IPS DF 4.7 (cell line): Measurements from ENCODE around the gene PEX11B.
"Not testable (repeated sequence)": the region's sequence is repeated elsewhere in the genome, so short reads cannot be mapped to it uniquely, and the experiment has no call there.

Experiments
- DNase-seq: peaks from one replicate; pipeline ENCODE4 v3.0.0-alpha.2; 2013; ENCODE audit warnings: low spot score; ENCODE audit errors: extremely low read depth

The PEX11B gene

GRCh38 chr1:145952903-145953302 is 34.4 kb upstream of the PEX11B start:
- DNase-seq = no peak

- no peak for DNase-seq
These were observed 33.0 kb upstream of the PEX11B start for GRCh38 chr1:145951526-145951925.

GRCh38 chr1:145949219-145949618 is 30.7 kb upstream of the PEX11B start:
- DNase-seq = no peak

- no peak for DNase-seq
These were observed 29.0 kb upstream of the PEX11B start for GRCh38 chr1:145947551-145947950.

- DNase-seq = no peak
These were observed 28.0 kb upstream of the PEX11B start for GRCh38 chr1:145946477-145946986.

- DNase-seq = no peak
These were observed 26.0 kb upstream of the PEX11B start for GRCh38 chr1:145944532-145944931.

GRCh38 chr1:145942871-145943270 is 24.4 kb upstream of the PEX11B start:
- no peak for DNase-seq

- no peak for DNase-seq
These were observed 23.9 kb upstream of the PEX11B start for GRCh38 chr1:145942405-145942804.

- DNase-seq = no peak
These were observed 18.9 kb upstream of the PEX11B start for GRCh38 chr1:145937436-145937835.

- DNase-seq = no peak
These were observed 17.7 kb upstream of the PEX11B start for GRCh38 chr1:145936247-145936646.

- no peak for DNase-seq
These were observed 17.2 kb upstream of the PEX11B start for GRCh38 chr1:145935708-145936107.

GRCh38 chr1:145932522-145933009 is 14.0 kb upstream of the PEX11B start:
- not testable (repeated sequence) for DNase-seq

- DNase-seq = no peak
These were observed 9.6 kb upstream of the PEX11B start for GRCh38 chr1:145927916-145928643.

- DNase-seq = peak; percentile 97
These were observed 8.8 kb upstream of the PEX11B start, which contains the start of gene RBM8A for GRCh38 chr1:145927063-145927886. RBM8A (minus strand) TSS chr1:145927484; CDS start chr1:145927426, 58 bp downstream.

GRCh38 chr1:145926686-145927062 is 8.2 kb upstream of the PEX11B start:
- DNase-seq = no peak

- no peak for DNase-seq
These were observed 3.7 kb upstream of the PEX11B start for GRCh38 chr1:145922266-145922665.

- DNase-seq = not testable (repeated sequence)
These were observed 1.8 kb upstream of the PEX11B start for GRCh38 chr1:145920297-145920696.

GRCh38 chr1:145918992-145919939 is 749 bp upstream of the PEX11B start:
- DNase-seq = no peak

- no peak for DNase-seq
These were observed 922 bp downstream of the PEX11B start for GRCh38 chr1:145917595-145917994.

- no peak for DNase-seq
These were observed 1.8 kb downstream of the PEX11B start for GRCh38 chr1:145916745-145917144.

- no peak for DNase-seq
These were observed 6.3 kb downstream of the PEX11B start for GRCh38 chr1:145912128-145912641.
